ENCODE measurements around the gene TSC22D3.
"Not testable (repeated sequence)": the region's sequence is repeated elsewhere in the genome, so short reads cannot be mapped to it uniquely, and the experiment has no call there.

Gene TSC22D3

DNA sequence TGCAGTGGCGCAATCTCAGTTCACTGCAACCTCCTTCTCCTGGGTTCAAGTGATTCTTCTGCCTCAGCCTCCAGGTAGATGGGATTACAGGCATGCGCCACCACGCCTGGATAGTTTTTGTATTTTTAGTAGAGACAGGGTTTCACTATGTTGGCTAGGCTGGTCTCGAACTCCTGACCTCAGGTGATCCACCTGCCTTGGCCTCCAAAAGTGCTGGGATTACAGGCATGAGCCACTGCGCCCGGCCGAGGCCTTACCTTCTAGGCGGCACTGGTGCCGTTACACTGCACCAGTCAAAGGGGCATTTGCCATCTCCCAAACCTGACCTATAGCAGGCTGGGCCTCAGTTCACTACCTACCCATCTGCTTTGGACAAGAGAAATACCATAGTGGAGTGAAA lies 90.0 kb downstream of the TSC22D3 start:
- H3K27ac ChIP-seq: peak overlapping the region; percentile 35
- DNase-seq (ENCODE audit: low read depth, low spot score): not testable (repeated sequence)

DNA sequence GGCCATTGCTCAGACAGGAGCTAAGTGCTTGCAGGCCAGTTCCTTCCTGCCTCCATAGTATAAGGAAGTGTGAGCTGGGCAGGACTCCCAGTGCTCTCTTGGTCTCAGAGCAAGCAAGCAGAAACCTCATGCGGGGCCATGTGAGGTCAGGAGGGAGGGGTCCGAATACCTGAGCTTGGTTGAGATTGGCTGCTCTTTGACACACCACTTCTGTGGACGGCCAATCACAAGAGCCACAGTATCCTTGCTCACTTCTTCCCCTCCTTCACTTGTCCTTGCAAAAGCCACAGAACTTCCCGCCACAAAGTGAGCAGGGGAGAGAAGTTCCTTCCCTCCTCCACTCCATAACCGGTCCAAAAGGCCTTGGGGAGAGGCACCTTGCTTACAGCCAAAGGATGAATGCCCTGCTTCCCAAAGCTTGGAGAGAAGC lies 90.6 kb downstream of the TSC22D3 start:
- peak overlapping the region; percentile 35 for H3K27ac ChIP-seq
- peak; percentile 61 for DNase-seq (ENCODE audit: low read depth, low spot score)

- no peak for DNase-seq (ENCODE audit: low read depth, low spot score)
These were observed 91.7 kb downstream of the TSC22D3 start for GRCh38 chrX:107683931-107684330.

GRCh38 chrX:107683124-107683895 lies 92.3 kb downstream of the TSC22D3 start:
- no peak overlapping the region for H3K27ac ChIP-seq
- DNase-seq (ENCODE audit: low read depth, low spot score): no peak

More at GRCh38 chrX:107683931-107684330, 91.7 kb downstream of the TSC22D3 start:
- H3K27ac ChIP-seq: no peak overlapping the region

- no peak overlapping the region for H3K27ac ChIP-seq
- DNase-seq (ENCODE audit: low read depth, low spot score): no peak
These were observed 93.3 kb downstream of the TSC22D3 start for GRCh38 chrX:107682256-107682655.

- no peak for DNase-seq (ENCODE audit: low read depth, low spot score)
- no peak overlapping the region for H3K27ac ChIP-seq
These were observed 96.4 kb downstream of the TSC22D3 start for GRCh38 chrX:107678957-107679740.

GRCh38 chrX:107677909-107678308 lies 97.7 kb downstream of the TSC22D3 start:
- H3K27ac ChIP-seq: peak overlapping the region; percentile 89

GRCh38 chrX:107677501-107677901 lies 98.1 kb downstream of the TSC22D3 start:
- peak overlapping the region; percentile 89 for H3K27ac ChIP-seq
- DNase-seq (ENCODE audit: low read depth, low spot score): no peak

More at GRCh38 chrX:107677909-107678308, 97.7 kb downstream of the TSC22D3 start:
- no peak for DNase-seq (ENCODE audit: low read depth, low spot score)

- H3K27ac ChIP-seq: peak overlapping the region; percentile 89
- DNase-seq (ENCODE audit: low read depth, low spot score): peak; percentile 54
These were observed 98.8 kb downstream of the TSC22D3 start for GRCh38 chrX:107676559-107677378.

DNA sequence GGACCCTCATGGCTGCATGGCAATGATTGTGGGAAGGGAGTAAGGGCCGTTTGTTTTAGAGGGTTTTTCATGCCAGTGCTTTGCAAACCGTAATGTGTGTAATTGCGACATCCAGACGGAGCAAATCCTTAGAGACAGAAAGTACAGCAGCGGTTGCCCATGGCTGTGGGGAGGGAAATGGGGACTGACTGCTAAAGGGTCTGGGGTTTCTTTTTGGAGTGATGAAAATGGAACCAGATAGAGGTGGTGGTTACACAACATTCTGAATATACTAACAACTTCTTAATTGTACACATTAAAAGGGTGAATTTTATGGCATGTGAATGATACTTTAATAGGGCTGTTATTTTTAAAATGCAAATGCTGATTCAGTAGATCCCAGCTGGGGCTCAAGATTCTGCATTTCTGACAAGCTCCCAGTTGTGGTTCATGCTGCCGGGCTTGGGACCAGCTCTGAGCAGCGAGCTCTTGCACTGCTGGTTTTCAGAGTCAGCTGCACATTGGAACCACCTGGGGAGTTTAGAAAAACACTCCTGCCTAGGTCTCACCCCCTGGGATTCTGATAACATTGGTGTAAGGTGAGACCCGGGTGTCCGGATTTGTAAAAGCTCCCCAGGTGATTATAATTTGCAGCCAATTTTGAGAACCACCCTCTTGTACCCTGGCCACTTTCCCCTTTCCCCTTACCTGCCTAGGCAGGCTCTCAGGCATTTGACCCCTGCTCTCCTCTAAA lies 99.6 kb downstream of the TSC22D3 start:
- H3K27ac ChIP-seq: peak overlapping the region; percentile 89
- DNase-seq (ENCODE audit: low read depth, low spot score): no peak

DNA sequence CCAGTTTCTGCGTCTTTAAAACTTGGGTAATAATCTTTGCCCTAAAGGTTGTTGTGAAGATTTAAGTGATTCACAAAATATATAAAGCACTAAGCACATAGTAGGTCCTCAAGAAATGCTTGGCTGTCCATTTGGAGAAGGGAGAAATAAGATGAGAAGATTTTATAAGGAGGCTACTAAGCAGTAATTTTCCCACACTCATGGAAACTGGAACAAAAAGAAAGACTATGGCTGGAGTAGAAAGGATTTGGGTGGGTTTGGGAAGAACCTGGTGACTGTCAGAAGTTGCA lies 100.3 kb downstream of the TSC22D3 start:
- H3K27ac ChIP-seq: peak overlapping the region; percentile 89
- DNase-seq (ENCODE audit: low read depth, low spot score): no peak

DNA sequence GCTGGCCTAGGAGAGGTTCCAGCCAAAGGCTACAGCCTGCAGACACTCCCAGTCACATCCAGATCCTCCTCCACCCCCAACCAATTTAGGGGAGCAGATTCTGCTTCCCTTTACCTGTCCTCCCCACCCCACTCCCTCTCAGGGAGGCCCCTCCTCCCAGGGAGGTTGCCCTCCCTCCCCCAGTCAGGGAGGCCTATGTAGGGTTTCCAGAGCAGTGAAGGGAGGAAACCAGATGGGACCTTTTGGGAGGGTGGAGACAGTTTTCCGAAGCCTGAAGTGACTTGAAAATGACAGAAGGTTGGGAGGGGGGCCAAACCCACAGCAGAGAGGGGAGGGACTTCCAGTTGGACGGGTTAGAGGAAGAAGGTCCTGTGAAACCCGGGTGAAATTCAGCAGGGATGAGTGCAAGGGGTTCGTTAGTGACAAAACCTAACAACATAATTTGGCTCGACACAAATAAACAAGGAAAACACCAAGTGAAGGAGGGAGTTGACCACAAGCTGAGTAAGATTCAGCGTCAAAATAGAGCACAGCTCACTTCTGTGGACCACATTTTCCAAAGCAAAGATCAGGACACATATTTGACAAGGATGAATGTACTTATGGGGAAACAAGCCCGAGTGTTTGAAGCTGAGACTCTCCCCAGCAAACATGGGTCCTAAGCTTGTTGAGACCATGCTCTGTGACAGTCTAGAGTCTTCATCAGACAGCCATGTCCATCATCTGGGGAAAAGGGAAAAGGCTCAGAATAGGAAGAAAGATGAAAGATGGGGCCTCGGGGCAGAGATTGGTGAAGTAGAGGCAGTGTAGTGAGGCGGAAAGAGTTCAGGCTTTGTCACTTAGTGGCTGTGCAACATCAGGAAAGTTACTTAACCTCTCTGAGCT lies 100.9 kb downstream of the TSC22D3 start:
- peak overlapping the region; percentile 89 for H3K27ac ChIP-seq
- no peak for DNase-seq (ENCODE audit: low read depth, low spot score)

- DNase-seq (ENCODE audit: low read depth, low spot score): no peak
- peak overlapping the region; percentile 89 for H3K27ac ChIP-seq
These were observed 101.6 kb downstream of the TSC22D3 start for GRCh38 chrX:107673933-107674479.

- H3K27ac ChIP-seq: peak overlapping the region; percentile 89
- no peak for DNase-seq (ENCODE audit: low read depth, low spot score)
These were observed 102.2 kb downstream of the TSC22D3 start for GRCh38 chrX:107673431-107673830.

GRCh38 chrX:107672955-107673378 lies 102.6 kb downstream of the TSC22D3 start:
- H3K27ac ChIP-seq: peak overlapping the region; percentile 89
- DNase-seq (ENCODE audit: low read depth, low spot score): no peak

- DNase-seq (ENCODE audit: low read depth, low spot score); H3K27ac ChIP-seq: not testable (repeated sequence)
These were observed 104.3 kb downstream of the TSC22D3 start for GRCh38 chrX:107671256-107671655.

- H3K27ac ChIP-seq: no peak overlapping the region
These were observed 105.5 kb downstream of the TSC22D3 start for GRCh38 chrX:107669885-107670628.

GRCh38 chrX:107669261-107669660 lies 106.3 kb downstream of the TSC22D3 start:
- DNase-seq (ENCODE audit: low read depth, low spot score): no peak
- H3K27ac ChIP-seq: no peak overlapping the region

More at GRCh38 chrX:107669885-107670628, 105.5 kb downstream of the TSC22D3 start:
- no peak for DNase-seq (ENCODE audit: low read depth, low spot score)

All from epithelial cell of prostate (primary cell).